T-helper 2 cell treated with Interferon-gamma antibody and Interleukin-4, amounts not matched to agents 100 ng/mL and 5 ng/mL, for 36 hours (primary cell): ENCODE data around the gene PARD3B. TPM values are rescaled to one million over a fixed set of nuclear protein-coding genes. Genes with fewer than 3 reads are reported as not detected.

Experiments
- intact Hi-C: fragments of 100-400 bp; cut with micrococcal nuclease; formaldehyde crosslinking; loops from one replicate; pipeline ENCODE4 v1.15.1; 2023
- total RNA-seq: library from RNA; stranded (reverse); gene quantifications from 2 replicates; pipeline ENCODE4 v1.2.3, GENCODE V29; 2022

The PARD3B gene
- total RNA-seq, 1 donor from 2014 or later: 1.7 TPM

GRCh38 chr2:204655101-204655500, 109.8 kb downstream of the PARD3B start:
- intact Hi-C loops: no loop called here

GRCh38 chr2:204655626-204656025, 110.4 kb downstream of the PARD3B start:
- intact Hi-C loops: no loop called here

- intact Hi-C loops: no loop called here
These were observed 111.7 kb downstream of the PARD3B start for GRCh38 chr2:204657024-204657423.

GRCh38 chr2:204662956-204663355, 117.7 kb downstream of the PARD3B start:
- intact Hi-C loops: no loop called here

GRCh38 chr2:204663816-204664425, 118.6 kb downstream of the PARD3B start:
- intact Hi-C loops: no loop called here

- intact Hi-C loops: no loop called here
These were observed 119.4 kb downstream of the PARD3B start for GRCh38 chr2:204664708-204665121.

- intact Hi-C loops: no loop called here
These were observed 119.9 kb downstream of the PARD3B start for GRCh38 chr2:204665207-204665606.

GRCh38 chr2:204665771-204666170, 120.5 kb downstream of the PARD3B start:
- intact Hi-C loops: no loop called here

- intact Hi-C loops: no loop called here
These were observed 122.7 kb downstream of the PARD3B start for GRCh38 chr2:204667990-204668389.

- intact Hi-C loops: no loop called here
These were observed 124.1 kb downstream of the PARD3B start for GRCh38 chr2:204669382-204669781.

- intact Hi-C loops: no loop called here
These were observed 124.8 kb downstream of the PARD3B start for GRCh38 chr2:204670124-204670523.

- intact Hi-C loops: no loop called here
These were observed 125.5 kb downstream of the PARD3B start for GRCh38 chr2:204670756-204671155.

GRCh38 chr2:204672772-204673171, 127.5 kb downstream of the PARD3B start:
- intact Hi-C loops: no loop called here

GRCh38 chr2:204673877-204674276, 128.6 kb downstream of the PARD3B start:
- intact Hi-C loops: no loop called here

GRCh38 chr2:204678031-204678430, 132.8 kb downstream of the PARD3B start:
- intact Hi-C loops: no loop called here

- intact Hi-C loops: no loop called here
These were observed 135.3 kb downstream of the PARD3B start for GRCh38 chr2:204680576-204680975.

- intact Hi-C loops: no loop called here
These were observed 136.1 kb downstream of the PARD3B start for GRCh38 chr2:204681412-204681811.

GRCh38 chr2:204683384-204683783, 138.1 kb downstream of the PARD3B start:
- intact Hi-C loops: no loop called here

GRCh38 chr2:204686406-204686805, 141.1 kb downstream of the PARD3B start:
- intact Hi-C loops: no loop called here

- intact Hi-C loops: no loop called here
These were observed 142.5 kb downstream of the PARD3B start for GRCh38 chr2:204687776-204688175.

- intact Hi-C loops: loop anchor here (1.0 to 10.0 kb wide), 2 partner anchors 367 to 988 kb away; no protein-coding TSS in a partner anchor
These were observed 146.7 kb downstream of the PARD3B start for GRCh38 chr2:204691911-204692510.

- intact Hi-C loops: loop anchor here (1.0 to 10.0 kb wide), 2 partner anchors 368 to 988 kb away; no protein-coding TSS in a partner anchor
These were observed 147.5 kb downstream of the PARD3B start for GRCh38 chr2:204692790-204693189.

GRCh38 chr2:204693262-204693661, 148.0 kb downstream of the PARD3B start:
- intact Hi-C loops: loop anchor here (10.0 kb wide), 1 partner anchor 368 kb away; no protein-coding TSS in a partner anchor
